ENCODE data around the gene CCL11.

The CCL11 gene

DNA sequence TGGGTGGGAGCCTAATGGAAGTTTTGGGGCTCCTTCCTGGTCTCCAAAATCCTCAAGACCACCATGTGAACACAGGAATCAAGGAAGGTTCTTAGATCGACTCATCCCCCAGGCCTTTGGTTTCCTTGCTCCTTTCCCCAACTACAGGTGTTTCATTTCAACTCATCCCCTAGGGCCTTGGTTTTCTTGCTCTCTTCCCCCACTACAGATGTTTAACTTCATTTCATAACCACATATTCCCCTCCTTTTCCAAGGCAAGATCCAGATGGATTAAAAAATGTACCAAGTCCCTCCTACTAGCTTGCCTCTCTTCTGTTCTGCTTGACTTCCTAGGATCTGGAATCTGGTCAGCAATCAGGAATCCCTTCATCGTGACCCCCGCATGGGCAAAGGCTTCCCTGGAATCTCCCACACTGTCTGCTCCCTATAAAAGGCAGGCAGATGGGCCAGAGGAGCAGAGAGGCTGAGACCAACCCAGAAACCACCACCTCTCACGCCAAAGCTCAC lies at the start of gene CCL11:
Gene CCL11 (plus strand): TSS at position 457 of the 507 bp plus-strand sequence. CDS start 67 bp downstream, outside the sequence.
- no peak for DNase-seq

DNA sequence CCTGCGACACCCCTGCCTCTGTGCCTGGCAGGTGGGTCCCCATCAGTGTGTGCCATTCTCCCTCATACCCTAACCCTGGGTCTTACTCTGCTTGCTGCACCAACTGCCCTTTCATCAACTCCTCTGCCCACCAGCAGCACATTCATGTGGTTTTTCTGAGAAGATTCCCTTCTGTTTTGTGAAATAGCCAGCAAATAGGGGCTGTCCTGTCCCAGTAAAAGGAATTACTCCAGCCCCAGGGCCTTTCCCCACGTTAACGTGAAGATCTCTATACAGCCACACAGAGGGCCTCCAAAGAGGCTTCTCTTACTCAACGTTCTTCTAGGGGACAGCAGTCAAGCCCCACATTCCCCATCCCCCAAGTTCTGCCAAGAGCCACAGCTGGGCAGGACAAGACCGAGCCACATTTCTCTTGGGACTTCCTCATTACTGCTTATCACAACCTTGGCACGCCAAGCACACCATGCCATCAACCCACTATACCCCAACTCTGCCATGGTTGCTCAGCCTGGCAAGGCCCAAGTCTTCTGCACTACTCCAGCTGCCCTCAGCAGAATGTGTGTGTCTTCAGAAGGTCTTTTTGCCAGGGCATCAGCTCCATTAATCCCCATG lies 49.2 kb upstream of the CCL11 start:
- DNase-seq = no peak

DNA sequence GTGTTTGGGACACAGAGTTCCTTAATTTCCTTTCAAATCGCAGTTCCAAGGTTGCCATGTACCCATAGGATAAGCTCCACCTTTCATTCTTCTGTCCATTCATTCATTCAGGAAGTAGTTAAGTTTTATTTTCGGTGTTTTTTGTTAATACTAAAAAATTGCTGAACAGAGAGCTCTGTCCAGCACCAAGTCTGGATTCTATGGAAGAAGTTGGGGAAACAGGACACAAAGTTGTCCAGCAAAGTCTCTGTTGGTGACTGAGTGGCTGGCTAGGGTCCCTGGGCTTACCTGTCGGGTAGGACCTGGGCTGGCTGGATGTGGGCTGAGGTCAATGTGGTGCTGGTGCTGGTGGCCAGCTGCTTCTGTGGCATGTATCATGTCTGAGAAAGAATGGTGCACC lies 48.1 kb upstream of the CCL11 start:
- DNase-seq = no peak

DNA sequence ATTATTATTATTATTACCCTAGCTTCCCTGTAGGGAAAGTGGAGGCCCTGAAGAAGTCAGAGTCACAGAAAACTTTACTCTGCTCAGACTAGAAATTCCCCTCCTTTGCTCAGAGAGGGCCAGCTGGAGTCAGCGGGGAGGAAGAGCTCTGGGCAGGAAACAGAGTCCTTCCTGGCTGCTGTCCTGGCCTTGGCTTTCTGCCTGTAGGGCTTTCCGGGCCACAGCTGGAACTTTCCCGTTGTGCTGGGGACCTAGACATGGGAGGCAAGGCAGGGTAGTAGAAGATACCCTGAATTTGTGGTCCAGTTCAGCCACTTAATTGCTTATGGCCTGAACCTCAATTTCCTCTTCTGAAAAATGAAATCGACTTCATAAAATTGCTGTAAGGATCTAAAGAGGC lies 44.5 kb upstream of the CCL11 start:
- DNase-seq = no peak

DNA sequence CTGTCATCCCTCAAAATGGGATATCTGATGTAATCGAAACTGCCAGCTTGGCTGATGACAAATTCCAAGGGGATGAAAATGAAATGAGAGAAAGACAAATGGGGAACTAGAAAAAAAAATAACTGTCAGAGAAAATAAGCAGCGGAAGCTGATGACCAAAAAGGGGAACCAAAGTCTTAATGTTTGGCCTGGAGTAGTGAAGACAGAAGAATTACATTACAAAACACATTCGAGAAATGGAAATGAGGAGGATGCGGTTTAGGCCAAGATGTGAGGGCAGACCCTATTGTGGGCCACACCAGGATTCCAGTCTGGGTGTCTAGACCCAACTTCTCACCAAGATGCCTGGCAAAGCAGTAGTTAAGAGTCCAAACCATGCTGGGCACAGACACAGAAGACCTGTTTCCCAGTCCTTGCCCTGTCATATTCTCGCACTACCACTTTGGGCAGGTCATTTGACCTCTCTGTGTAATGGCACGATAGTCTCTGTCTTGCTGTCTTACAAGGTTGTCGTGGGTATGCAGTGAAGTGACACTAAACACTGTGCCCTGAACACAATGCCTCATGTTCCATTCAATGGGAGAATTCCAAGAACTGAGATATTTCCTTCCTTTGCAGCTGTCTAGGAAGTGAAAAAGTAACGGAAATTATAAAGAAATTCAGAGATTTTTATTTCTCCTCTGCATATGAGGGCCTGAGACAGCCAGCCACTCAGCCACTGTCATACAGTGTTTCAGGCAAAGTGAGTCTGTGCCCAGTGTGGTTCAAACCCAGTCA lies 42.8 kb upstream of the CCL11 start:
- DNase-seq = no peak

DNA sequence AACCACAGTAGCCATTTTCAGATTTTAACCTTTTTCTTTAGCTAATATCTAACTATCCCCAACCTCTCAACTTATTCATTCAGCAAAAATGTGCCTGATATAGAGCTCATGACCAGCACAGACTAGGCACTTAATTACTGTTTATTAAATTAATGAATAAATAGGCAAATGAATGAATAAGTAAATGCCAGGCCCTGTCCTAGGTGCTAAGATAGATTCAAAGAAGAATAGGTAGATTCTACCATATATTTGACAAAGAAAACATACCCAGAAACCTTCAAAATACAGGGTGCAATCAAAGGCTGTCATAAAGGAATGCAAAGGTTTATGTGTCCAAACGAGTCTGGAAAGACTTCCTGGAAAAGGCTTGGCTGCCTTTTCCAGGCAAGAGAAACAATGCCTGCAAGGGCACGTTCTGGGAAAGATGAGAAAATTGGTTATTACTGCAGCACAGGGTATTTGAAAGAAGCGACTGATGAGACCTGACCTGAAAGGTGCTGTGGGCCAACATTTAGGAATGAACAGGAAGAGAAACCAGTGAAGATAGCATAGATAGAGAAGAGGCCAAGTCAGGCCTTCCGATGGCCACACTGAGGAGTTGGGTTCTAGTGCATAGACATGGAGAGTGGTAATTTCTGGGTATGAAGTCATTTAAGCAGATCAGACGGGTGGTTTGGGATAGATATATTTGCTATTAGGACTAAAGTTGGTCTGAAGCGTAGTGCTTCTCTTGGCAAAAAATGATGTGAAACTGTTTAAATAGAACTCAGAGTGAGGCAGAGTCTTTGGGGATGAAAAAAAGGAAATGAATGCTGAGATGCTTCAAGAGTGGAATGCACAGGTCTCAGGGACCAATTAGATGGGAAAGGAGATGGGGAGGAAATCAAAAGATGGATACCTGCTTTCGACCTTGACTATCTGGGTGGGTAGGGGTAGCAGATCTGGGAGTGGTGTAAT lies 41.9 kb upstream of the CCL11 start:
- no peak for DNase-seq

DNA sequence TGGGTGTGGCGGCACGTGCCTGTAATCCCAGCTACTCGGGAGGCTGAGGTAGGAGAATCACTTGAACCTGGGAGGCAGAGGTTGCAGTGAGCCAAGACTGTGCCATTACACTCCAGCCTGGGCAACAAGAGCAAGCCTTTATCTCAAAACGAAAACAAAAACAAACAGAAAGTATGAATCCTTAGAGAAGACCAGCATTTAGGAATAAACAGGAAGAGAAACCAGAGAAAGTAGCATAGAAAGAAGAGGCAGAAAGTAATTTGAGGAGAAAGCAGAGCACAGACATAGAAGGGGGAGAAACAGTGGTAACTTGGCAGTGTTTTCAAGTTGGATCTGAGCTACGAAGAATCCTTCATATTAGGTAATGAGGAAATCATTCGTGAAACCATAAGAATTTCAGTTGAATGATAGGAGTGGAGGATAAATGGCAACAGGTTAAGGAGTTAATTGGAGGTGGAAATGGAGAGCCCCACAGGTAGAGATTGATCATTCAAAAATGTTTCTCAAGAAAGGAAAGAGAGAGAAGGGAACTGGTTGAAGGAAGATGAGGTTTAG lies 40.1 kb upstream of the CCL11 start:
- no peak for DNase-seq

DNA sequence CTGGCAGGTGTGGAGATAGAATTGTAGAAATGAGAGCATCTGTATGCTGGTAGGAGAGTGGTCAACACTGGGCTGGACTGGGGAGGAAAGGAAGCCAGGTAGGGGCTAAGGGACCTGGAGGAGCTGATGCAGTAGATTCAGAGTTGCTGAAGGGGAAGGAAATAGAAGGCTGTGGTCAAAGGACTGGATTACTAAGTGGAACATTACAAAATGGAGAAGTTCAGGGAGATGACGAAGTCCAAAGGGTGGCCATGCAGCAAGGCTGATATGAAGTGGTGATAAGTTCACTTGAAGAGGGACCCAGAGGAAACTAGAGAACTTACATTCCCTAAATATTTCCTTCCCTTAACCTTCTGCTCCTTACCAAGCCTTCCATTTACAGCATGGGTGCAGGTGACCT lies 39.1 kb upstream of the CCL11 start:
- DNase-seq = no peak

DNA sequence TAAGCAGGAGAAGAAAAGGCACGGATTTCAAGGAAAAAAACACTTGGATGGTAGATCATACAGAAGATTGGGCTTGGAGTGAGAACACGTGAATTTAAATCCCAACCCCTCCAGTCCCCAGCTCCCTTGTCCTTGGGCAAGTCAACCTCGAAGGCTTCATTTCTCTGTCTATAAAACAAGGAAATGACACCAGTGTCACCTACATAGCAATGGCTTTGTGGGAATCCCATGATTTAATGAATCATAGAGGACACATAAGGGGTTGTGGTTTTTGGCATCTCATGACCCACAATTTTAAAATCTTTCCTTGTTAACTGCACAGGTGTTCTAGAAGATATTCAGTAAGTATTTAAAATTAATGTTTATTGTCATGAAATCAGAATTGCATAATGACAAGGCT lies 38.7 kb upstream of the CCL11 start:
- no peak for DNase-seq

DNA sequence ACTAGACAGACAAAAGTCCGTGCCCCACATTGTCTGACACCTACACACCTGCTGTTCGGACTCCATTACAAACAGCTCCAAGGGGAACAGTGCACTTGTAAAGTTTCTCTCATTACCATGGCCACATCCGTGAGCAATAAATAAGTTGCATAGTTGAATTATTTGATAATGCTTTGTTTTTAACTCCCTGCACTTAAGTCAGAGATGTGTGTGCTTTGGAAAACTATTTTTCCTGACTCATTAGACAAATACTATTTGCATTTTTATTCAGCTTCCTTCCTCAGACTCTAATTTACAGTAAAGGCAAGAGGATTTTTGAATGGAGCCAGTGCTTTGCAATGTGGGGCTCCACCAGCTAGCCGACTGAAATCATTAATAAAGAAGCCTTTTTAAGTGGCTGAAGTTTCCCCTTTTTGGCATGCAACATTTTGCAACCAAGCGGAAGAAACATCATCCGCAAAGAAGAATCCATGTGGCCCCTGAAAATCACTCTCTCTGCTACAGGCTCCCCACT lies 37.0 kb upstream of the CCL11 start:
- peak; percentile 35 for DNase-seq

DNA sequence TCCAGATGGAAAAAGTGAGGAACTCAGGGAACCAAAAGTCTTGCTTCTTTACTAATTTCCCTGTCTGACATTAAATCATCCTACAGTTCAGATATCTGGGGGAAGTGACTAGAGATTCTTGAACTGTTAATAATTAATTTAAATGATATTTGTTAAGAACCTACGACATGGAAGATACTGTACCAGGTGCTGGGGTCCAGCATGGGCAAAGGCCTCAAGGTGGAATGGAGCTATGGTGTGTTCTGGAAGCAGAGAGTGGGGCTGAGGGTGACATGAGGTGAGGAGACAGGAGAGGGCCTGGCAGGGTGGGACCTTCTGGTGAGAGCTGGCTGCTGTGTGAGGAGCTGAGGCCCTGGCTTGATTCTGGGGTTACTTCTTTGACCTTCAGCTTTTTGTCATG lies 36.5 kb upstream of the CCL11 start:
- DNase-seq = no peak

DNA sequence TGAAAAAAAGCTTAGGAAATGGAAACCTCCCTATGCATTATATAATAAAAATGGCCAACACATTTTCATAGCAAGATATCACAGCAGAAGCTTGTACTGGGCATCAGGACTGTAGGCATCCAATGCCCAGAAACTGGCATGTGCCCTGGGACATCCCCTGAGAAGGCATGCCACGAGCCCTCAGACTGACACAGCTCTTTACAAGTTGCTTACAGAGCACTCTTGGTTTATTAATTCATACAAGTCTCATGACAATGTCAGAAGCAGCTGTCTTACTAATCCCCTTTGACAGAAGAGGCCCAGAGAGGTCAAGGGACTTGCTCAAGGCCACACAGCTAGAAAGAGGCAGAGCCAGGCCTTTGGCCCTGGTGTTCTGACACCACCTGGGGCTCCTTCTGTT lies 36.1 kb upstream of the CCL11 start:
- no peak for DNase-seq

DNA sequence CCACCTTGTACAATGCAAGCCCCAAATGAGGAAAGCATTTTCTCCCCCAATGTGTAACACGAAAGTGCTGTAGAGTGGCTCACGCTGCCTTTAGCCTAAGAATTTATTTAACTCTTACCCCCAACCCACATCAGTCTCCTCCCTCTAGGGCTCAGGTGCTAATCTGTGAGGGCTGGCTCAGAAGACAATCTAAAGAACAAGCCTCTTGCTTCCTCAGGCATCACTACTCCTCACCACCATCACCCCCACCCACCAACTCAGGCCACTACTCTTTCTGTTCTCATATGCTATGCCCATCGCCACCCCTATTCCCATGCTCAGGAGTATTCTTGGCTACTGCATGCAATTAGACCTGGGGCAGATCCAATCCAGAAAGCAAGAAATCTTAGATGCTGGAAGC lies 34.4 kb upstream of the CCL11 start:
- no peak for DNase-seq

DNA sequence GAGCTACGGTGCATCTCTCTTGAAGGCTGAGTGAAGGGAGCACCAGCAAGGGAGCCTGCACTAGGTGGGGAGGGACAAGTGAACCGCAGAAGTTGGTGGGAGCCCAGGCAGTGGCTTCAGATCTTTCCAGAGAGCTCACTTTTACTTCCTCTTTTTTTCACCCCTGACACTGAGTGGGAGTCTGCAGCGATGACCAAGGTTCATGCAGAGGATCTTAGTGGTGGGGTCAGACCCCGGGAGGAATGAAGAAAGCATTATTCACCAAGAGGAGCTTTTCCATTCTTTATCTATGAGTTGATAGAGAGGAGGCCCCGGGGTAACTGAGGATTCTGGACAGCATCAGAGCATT lies 33.5 kb upstream of the CCL11 start:
- DNase-seq = no peak

DNA sequence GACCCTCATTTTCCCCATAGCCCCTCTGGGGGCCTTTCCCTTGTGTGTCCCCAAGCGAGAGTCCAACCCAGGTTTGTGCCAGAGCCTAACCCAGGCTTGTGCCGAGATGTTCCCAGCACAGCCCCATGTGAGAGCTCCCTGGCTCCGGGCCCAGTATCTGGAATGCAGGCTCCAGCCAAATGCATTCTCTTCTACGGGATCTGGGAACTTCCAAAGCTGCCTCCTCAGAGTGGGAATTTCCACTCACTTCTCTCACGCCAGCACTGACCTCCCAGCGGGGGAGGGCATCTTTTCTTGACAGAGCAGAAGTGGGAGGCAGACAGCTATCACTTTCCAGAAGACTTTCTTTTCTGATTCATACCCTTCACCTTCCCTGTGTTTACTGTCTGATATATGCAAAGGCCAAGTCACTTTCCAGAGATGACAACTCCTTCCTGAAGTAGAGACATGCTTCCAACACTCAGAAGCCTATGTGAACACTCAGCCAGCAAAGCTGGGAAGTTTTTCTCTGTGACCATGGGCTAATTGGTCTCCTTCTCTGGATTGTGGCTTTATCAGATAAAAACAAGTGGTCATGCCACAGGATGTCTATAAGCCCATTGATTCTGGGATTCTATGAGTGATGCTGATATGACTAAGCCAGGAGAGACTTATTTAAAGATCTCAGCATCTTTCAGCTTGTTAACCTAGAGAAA lies 33.0 kb upstream of the CCL11 start:
- DNase-seq = peak; percentile 58

DNA sequence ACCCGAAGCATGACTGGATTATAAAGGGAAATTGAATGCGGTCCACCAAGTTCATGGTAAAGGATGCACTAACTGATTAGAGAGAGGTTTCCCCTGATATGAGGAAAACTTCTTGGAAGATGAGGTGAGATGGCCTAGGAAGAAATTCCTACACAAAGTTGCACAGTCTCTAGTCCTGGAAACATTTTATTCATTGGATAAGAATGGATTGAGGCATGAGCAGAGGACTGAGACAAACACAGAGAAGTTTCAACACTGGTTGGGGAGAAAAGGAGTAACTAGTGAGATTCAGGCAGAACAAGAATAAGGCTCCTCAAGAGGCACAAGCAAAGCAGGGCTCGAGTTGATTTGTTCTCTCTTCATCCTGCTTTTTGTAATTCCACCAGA lies 32.4 kb upstream of the CCL11 start:
- DNase-seq = no peak

DNA sequence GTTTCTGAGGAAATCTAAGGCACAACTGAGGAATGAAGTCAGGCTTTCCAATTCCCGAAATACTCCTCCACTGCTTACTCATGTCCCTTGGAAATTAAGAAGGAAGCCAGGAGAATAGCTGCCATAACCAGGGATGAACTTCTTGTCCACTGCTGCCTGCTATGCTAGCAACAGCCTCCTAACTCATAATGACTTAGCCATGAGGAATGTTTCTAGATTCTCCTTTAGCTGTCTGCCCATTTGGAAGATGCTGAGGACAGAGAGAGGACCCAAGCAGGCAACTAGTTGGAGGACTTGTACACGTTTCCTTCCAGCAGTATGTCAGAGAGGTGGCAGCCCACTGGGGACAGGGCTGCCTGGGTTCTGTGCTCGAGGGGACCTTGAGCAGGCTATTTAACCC lies 31.4 kb upstream of the CCL11 start:
- no peak for DNase-seq

DNA sequence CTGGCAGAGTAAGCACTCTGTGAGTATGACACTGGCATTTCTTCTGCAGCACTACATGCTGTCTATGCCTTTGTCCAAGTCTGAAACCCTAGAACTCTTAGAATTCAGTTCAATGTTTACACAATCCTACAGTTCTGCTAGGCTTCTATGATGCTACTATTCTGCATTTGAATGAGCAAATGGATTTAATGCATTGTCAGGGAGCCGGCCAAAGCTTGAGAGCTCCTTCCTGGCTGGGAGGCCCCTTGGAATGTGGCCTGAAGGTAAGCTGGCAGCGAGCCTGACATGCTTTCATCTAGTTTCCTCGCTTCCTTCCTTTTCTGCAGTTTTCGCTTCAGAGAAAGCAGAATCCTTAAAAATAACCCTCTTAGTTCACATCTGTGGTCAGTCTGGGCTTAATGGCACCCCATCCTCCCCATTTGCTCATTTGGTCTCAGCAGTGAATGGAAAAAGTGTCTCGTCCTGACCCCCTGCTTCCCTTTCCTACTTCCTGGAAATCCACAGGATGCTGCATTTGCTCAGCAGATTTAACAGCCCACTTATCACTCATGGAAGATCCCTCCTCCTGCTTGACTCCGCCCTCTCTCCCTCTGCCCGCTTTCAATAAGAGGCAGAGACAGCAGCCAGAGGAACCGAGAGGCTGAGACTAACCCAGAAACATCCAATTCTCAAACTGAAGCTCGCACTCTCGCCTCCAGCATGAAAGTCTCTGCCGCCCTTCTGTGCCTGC lies 30.7 kb upstream of the CCL11 start, which contains the start of gene CCL2:
Gene CCL2 (plus strand): TSS at position 635 of the 730 bp plus-strand sequence. CDS start 65 bp downstream, at position 700.
- DNase-seq = no peak

DNA sequence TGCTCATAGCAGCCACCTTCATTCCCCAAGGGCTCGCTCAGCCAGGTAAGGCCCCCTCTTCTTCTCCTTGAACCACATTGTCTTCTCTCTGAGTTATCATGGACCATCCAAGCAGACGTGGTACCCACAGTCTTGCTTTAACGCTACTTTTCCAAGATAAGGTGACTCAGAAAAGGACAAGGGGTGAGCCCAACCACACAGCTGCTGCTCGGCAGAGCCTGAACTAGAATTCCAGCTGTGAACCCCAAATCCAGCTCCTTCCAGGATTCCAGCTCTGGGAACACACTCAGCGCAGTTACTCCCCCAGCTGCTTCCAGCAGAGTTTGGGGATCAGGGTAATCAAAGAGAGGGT lies 30.2 kb upstream of the CCL11 start:
- DNase-seq = no peak

DNA sequence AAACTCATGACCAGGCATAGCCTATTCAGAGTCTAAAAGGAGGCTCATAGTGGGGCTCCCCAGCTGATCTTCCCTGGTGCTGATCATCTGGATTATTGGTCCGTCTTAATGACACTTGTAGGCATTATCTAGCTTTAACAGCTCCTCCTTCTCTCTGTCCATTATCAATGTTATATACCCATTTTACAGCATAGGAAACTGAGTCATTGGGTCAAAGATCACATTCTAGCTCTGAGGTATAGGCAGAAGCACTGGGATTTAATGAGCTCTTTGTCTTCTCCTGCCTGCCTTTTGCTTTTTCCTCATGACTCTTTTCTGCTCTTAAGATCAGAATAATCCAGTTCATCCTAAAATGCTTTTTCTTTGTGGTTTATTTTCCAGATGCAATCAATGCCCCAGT lies 29.7 kb upstream of the CCL11 start:
- no peak for DNase-seq

DNA sequence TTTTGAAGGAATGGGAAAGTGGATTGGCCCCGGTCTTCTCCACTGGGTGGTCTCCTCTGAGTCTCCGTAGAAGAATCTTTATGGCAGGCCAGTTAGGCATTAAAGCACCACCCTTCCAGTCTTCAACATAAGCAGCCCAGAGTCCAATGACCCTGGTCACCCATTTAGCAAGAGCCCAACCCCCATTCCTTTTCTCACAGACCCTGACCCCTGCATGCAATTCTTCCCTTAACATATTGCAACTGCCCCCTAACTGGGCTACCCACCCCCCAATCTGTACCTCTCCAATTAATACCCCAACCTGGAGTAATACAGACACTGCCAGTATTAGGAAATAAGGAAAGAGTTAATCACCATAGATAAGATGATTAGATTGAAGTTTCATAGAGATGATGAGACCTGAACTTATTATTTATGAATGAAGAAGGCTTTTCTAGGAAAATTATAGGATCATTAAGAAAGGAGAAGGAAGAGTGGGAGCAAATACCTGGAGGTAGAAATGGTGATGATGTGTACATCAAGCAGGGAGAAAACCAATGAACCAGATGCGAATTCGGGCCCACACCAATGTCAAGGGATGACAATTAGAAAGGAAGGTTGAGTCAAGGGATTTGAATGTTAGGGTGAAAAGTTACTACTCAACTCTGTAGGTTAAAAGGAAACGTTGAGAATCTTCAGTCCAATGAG lies 28.1 kb upstream of the CCL11 start:
- DNase-seq = no peak
